HL-60/S4 treated with retinoic acid at 250 ng/mL for 4 days and 3 days (cell line): ENCODE results near the gene TAAR5.
"Not testable (repeated sequence)": the region's sequence is repeated elsewhere in the genome, so short reads cannot be mapped to it uniquely, and the experiment has no call there.

Experiments used
- in situ Hi-C: fragments of 300-500 bp; cut with MboI; formaldehyde crosslinking; loops from 2 replicates; pipeline ENCODE4 v1.7.0; 2022; ENCODE audit warnings: low sequenced_read_pairs

Gene TAAR5, protein sequence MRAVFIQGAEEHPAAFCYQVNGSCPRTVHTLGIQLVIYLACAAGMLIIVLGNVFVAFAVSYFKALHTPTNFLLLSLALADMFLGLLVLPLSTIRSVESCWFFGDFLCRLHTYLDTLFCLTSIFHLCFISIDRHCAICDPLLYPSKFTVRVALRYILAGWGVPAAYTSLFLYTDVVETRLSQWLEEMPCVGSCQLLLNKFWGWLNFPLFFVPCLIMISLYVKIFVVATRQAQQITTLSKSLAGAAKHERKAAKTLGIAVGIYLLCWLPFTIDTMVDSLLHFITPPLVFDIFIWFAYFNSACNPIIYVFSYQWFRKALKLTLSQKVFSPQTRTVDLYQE

DNA sequence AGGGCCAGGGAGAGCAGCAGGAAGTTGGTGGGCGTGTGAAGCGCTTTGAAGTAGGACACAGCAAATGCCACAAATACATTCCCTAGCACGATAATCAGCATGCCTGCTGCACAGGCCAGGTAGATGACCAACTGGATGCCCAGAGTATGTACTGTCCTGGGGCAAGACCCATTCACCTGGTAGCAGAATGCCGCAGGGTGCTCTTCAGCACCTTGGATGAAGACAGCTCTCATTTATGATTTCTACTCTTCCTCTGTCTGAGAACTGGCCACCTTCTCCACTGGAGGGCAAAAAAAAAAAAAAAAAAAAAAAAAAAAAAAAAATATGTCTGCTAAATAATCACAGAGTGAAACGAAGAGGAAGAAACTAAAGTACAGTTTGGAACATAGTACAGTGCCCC lies at the start of gene TAAR5:
TSS of gene TAAR5 (minus strand) at position 288 of the 400 bp plus-strand sequence. CDS start at position 233, 55 bp downstream.
- in situ Hi-C loops = no loop called here

DNA sequence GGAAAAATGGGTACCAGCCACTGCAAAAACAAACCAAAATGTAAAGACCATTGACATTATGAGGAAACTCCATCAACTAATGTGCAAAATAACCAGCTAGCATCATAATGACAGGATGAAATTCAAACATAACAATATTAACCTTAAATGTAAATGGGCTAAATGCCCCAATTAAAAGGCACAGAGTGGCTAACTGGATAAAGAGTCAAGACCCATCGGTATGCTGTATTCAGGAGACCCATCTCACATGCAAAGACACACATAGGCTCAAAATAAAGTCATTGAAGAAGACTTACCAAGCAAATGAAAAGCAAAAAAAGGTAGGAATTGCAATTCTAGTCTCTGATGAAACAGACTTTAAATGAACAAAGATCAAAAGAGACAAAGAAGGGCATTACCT lies 47.6 kb upstream of the TAAR5 start:
- in situ Hi-C loops = not testable (repeated sequence)

DNA sequence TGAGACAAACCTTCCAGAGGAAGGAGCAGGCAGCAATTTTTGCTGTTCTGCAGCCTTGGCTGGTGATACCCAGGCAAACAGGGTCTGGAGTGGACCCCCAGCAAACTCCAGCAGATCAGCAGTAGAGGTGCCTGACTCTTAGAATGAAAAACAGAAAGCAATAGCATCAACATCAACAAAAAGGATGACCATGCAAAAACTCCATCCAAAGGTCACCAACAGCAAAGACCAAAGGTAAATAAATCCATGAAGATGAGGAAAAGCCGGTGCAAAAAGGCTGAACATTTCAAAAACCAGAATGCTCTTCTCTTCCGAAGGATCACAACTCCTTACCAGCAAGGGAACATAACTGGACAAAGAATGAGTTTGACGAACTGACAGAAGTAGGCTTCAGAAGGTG lies 46.4 kb upstream of the TAAR5 start:
- in situ Hi-C loops = not testable (repeated sequence)

DNA sequence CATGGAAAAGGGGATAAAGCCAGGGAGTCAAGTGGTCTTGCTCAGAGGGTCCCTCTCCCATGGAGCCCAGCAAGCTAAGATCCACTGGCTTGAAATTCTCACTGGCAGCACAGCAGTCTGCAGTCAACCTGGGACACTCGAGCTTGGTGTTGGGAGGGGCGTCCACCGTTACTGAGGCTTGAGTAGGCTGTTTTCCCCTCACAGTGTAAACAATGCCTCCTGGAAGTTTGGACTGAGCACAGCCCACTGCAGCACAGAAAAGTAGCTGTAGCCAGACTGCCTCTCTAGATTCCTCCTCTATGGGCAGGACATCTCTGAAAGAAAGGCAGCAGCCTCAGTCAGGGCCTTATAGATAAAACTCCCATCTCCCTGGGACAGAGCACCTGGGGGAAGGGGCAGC lies 45.7 kb upstream of the TAAR5 start:
- in situ Hi-C loops = not testable (repeated sequence)

DNA sequence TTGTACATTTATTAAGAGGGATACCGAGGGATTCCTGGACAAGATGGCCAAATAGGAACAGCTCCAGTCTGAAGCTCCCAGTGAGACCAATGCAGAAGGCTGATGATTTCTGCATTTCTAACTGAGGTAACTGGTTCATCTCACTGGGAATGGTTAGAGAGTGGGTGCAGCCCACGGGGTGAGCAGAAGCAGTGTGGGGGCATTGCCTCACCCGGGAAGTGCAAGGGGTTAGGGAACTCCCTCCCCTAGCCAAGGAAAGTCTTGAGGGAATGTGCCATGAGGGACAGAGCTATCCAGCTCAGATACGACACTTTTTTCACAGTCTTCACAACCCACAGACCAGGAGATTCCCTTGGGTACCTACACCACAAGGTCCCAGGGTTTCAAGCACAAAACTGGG lies 45.3 kb upstream of the TAAR5 start:
- in situ Hi-C loops = no loop called here

DNA sequence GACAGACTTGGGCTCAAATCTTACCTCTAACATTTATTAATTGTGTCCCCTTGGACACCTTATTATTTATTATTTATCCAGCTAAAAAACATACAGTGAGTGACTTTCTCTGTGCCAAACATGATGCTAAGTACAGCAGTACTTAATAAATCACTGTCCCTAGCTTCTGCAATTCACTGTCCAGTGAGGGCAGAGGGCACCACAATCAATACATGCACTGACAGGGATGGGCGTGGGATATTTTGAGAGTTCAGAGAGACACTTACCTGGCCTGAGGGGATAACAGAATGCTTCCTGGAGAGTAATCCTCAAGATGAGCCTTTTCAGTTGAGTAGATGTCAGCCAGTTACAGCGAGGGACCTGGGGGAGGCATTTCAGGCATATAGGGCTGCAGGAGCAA lies 43.8 kb upstream of the TAAR5 start:
- in situ Hi-C loops = no loop called here

DNA sequence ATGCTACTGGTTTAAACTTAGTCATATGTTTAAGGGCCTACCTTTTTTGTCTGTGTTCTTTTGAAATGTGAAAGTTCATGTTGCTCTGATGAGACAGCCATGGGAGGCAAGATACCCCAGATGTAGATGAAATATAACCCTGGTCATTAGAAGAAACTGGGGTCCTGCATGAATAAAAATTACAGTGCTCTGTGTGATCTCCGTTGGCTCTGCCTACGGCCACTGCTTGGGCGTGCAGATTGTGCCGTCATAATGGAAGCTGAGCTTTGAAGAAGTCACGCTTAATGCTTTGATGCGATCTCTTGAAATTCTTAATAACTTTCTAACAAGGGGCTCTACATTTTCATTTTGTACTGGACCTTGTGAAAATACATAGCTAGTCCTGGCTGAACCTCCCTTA lies 34.6 kb upstream of the TAAR5 start, which contains the start of gene TAAR2:
TSS of gene TAAR2 (minus strand) at position 101 of the 400 bp plus-strand sequence. CDS start at position 101, 0 bp downstream.
- in situ Hi-C loops = no loop called here

DNA sequence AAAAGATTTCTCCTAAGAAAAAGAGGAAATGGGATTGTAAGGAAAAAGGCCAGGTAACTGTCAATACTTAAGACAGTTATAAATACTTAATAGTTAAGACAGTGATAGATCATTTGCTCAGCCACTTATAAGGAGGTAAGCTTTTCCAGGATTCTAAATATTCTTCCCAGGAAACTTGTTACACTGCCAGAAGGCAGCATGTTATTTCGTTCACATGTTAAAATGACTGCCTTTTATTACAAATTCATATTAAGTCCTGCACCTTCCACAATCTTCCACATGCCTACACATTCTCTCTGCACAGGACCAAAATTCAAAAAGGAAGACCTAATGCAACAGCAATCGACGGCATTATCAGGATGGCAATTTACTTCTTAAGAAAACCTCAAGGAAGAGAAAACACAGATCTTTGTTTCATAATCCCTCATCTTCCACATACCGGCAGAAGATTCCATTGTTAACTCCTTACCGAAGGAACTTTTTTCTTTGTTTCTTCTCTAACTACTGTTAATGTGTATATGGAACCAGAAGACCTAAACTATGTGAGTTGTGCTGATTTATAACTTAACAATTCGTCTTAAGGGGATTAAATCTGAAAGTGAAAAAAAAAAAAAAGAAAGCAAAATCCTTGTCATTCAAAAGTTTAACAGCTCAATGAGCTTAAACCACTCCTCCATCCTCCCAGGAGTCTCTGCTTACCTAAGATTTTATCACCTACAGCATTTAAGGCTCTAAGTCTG lies 33.7 kb upstream of the TAAR5 start:
- in situ Hi-C loops = no loop called here

DNA sequence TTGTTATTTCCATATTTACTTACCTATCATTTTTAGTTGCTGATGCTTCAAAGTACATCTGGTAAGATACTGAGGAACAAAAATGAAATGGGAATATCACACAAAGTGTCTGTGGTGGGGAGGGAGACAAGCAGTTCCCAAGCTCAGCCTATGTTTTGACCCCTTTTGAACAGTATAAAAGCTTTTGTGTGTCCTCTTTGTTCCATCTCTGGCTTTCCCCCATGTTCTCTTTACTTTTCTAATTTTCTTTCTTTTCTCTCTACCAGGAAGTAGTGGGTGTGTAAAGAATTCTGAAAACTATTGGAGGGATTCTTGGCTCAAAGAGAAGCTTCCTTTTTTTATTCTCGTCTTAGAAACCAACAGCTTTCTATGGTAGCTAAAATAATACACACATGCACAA lies 27.1 kb upstream of the TAAR5 start:
- in situ Hi-C loops = no loop called here

DNA sequence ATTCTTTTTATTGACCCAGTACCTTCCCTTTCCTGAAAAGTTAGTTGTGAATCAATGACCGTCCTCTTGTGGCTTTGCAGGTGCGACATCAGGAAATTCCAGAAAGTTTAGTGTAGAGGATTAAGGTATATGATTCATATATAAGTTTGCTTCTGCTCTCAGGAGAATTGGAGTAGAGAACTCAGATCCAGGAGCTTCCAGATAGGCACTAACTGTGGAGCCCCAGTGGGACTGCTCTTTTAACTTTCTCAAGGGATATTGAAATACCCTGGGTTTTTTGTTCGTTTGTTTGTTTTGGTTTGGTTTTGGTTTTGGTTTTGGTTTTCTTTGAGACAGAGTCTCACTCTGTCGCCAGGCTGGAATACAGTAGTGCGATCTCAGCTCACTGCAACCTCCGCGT lies 25.0 kb upstream of the TAAR5 start:
- in situ Hi-C loops = no loop called here

DNA sequence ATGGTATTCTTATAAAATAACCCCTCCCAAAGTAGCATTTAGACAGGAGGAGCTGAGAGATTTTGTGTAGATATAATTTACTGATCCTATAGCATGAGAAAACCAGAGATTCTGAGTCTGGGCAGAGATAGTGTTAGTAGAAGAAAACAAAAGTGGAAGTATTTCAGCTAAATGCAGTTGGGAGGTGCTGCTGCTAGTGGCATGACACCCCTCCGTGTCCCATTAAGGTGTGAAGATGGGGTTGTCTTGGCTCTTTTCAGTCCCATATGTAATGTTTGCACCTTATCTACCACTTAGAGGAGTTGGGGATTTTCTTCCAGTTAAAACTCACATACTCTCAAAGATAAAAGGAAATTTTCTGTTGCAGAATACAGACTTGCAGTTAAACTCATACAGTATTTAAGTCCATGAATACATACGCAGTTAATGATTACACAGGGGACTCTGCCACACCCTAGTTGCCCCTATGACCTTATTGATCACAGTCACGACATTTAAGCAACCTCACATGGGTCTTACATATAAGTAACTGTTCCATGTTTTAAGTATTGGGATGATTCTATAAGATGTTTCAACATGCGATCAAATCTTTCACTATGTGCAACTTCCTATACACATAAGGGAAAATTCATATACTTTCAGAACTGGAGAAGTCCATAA lies 23.0 kb upstream of the TAAR5 start:
- in situ Hi-C loops = no loop called here

DNA sequence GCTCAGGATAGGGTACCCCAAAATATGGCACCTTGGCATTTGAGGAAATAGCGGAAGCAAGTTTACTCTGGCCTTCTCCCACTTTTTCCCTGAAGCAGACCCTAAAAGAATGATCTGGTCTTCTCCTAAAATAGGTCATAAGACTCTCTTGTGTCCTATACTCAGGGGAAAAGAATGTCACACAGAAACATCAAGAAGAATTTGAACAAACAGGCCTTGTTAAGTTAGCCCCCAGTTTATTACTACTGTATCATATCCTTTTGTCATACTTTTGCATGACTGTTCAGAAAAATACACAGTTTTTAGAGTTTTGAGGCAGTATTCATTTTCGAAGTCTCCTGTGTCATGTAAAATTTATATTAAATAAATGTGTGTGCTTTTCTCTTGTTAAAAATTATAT lies 22.1 kb upstream of the TAAR5 start:
- in situ Hi-C loops = no loop called here

DNA sequence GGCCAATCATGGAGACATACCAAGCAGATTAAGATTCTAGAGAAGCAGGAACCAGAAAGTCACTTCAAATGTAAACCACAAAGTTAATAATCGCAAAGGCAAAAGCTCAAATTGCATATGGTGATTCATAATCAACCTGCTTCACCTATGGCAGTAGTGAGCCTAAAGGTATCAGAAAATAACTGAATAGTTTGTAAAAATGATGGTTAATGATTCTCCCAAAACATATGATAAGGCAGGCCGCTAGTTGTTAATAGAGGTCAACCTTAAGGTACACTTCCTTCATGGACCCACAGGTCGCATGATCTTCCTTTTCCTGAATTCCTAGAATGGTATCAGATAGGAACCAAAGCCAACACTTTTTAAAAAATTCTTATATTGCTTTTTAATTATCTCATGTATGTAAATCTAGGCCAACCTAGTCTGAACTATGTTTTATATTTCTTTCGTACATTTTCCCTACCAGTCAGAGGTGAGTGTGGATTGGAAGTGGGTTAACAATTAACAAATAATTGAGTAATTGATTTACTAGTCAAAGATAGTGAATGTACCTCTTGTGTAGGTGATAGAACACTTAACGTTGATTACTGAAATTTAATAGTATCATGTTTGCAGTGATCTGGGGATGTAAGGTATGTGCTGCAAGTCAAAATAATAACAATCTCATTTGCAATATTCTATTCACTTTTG lies 18.1 kb upstream of the TAAR5 start:
- in situ Hi-C loops = no loop called here

DNA sequence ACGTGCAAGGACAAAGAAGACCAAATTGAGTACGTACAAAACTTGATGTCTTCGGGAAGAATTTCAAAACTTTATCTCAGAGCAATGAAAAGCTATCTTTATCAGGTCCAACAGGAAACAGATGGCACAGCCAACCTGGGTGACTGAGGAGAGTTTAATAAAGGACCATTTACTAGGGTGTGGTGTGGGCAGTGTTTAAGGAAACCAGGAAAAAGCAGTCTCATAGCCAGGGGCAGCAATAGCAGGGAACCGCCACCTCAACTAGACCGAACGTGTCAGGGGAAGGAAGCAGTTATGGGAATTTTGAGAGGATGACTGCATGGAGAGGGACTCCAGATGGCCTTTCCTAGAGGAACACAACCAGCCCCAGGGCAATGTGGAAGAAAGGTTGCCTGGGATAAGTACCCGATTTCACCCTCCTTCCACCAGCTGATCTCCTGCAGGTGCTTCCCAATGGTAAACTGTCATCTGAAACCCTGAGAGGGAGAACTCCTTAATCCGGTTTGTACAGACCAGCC lies 15.2 kb upstream of the TAAR5 start:
- in situ Hi-C loops = no loop called here

DNA sequence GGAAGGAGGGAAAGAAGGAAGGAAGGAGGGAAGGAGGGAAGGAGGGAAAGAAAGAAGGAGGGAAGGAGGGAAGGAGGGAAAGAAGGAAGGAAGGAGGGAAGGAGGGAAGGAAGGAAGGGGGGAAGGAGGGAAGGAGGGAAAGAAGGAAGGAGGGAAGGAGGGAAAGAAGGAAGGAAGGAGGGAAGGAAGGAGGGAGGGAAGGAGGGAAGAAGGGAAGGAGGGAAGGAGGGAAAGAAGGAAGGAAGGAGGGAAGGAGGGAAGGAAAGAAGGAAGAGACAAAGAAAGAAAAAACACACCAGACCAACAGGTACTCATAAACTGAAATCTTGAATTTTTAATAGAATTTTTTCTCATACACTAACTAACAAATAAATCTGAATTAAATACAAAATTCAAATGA lies 11.4 kb upstream of the TAAR5 start:
- in situ Hi-C loops = not testable (repeated sequence)

DNA sequence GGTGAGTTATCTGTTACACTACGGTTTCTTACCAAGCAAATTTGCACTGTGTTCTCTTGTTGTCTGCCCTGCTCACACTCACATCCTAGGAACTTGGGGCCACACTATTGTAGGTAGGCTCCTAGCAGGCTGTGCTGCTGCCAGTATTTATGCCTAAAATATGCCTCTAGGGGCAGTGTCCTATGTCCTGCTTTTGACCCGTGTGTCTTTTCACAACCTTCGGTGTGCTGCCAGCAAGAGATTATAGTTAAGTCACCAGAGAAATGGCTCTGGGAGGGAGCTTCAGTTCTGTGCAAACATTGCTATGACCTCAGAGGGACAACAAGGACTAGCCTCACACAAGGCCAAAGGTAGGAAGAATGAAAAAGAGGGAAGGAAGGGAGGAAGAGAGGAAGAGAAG lies 8.9 kb upstream of the TAAR5 start:
- in situ Hi-C loops = no loop called here

DNA sequence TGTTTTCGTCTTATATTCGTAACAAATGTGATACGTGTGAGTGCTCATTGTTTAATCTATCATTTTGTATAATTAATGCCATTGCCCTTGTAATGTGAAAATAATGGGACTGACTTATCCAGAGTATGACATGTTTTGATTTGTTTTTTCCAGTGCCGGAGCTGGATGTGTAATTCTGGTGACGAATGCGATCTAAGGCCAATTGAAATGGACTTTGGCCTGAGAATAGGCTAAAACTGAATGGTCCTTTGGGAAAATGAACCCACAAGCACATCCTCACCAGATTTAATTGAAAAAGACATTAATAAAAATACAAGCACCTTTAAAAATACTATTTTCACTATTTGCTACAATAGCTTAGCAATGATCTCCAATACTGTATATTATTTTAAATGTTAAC lies 6.7 kb upstream of the TAAR5 start:
- in situ Hi-C loops = no loop called here

DNA sequence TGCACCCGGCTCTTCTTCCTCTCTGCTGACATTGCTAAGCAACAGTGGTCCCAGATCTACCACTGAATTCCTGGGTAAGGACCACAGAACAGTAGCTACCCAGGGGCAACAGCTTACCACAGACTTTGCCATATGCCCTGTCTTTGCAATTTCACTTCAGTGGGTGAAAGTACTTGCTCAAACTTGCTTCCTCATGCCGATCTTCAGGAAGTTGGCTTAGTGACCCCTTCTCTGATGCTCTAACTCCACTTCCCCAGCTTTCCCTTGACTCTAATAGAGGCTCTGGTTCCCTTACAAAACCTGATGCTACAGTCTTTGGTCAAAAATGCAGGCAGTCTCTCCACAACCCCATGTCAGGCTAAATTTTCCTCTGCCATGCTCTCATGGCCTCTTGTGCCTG lies 3.3 kb upstream of the TAAR5 start:
- in situ Hi-C loops = no loop called here

DNA sequence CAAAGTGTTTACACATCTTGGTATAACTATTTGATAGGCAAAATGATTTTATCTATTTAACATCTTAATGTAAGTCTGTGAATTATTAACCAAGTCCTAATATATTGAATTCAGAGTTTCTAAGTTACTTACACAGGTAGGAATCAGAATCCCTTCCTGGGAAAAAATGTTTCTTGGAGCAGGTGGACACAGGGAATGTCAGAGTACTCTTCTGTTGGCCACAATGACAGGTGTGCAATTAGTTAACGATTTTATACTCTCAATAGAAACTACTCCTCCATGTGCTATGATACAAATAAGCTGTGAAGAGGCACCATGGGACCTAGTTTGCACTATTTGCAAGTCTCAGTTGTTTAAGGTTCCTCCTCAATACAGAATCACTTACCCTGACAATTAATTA lies 821 bp upstream of the TAAR5 start:
- in situ Hi-C loops = no loop called here

DNA sequence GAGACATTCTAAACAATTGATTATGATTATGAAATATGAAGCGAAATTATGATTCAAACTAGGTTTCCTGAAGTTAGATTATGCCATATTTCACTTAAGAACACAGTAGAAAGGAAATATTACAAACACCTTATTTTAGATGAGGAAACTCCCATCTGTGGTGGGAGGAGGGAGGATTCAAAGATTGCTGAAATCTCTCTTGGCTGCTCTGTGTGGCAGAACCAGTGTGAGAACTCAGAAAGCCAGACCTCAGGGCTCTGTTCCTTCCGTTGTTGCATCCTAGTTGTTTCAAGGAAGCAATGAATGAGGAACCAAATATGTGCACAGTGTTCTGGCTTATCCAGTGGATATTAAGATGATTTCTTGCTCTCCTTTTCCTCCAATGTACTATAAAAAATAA lies 2.1 kb downstream of the TAAR5 start:
- in situ Hi-C loops = no loop called here

DNA sequence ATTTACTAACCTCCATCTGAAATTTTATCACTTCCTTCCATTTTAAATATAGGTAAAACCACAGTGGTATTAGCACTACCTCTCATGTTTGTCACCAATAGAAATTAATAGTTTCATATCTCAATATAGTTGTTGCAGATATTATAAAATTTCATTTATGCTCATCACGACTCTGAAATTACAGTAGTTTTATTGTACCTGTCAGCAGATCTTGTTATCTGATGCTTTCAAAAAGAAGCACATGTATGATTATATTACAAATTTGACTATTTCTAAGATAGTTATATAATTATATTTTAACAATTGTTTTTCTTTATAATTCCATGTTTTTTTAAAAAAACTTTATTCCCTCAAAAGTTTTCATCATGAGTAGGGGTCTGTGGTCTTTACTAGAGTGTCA lies 4.8 kb downstream of the TAAR5 start:
- in situ Hi-C loops = no loop called here
